Measurements from ENCODE around the gene TSPAN9. TPM values are rescaled to one million over a fixed set of nuclear protein-coding genes. Genes with fewer than 3 reads are reported as not detected.

Gene TSPAN9
- total RNA-seq, 1 donor from 2014 or later, result 20.5 TPM

DNA sequence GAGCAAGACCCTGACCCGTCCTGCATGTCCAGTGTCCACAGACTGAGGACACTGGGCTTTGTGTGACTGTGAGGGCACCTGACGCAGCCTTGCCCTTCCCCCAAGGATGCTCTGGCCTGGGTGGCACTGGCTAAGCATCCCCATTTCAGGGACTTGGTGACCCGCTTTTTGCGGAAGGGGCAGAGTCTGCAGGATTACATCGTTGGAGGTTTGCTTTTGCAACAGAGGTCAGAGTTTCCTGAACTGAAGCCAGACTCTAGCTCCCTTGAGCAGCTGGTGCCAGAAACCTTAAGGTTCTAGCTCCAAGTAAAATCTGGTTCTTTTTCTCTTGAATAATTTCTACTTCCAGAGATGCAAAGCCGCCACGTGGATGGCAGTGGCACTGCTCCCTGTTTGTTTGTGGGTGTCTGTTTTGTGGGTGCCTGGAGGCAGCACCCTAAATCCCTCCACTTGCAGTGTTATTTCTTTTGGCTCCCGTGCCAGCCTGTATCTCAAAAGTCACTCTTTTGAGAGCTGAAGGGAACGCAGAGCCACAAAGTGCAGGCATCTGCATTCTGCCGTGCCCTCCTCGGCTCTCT is 184.7 kb downstream of the TSPAN9 start:
- TF ChIP-seq, protein P1, sequence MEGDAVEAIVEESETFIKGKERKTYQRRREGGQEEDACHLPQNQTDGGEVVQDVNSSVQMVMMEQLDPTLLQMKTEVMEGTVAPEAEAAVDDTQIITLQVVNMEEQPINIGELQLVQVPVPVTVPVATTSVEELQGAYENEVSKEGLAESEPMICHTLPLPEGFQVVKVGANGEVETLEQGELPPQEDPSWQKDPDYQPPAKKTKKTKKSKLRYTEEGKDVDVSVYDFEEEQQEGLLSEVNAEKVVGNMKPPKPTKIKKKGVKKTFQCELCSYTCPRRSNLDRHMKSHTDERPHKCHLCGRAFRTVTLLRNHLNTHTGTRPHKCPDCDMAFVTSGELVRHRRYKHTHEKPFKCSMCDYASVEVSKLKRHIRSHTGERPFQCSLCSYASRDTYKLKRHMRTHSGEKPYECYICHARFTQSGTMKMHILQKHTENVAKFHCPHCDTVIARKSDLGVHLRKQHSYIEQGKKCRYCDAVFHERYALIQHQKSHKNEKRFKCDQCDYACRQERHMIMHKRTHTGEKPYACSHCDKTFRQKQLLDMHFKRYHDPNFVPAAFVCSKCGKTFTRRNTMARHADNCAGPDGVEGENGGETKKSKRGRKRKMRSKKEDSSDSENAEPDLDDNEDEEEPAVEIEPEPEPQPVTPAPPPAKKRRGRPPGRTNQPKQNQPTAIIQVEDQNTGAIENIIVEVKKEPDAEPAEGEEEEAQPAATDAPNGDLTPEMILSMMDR (conservative IDR thresholded peaks at IDR 0.05; ENCODE audit: low read depth, low read length), result peak; percentile 45
- DNase-seq (ENCODE audit: low read depth), result no peak
- H3K4me3 ChIP-seq (ENCODE audit: low read depth, low read length), result no peak overlapping the region

DNA sequence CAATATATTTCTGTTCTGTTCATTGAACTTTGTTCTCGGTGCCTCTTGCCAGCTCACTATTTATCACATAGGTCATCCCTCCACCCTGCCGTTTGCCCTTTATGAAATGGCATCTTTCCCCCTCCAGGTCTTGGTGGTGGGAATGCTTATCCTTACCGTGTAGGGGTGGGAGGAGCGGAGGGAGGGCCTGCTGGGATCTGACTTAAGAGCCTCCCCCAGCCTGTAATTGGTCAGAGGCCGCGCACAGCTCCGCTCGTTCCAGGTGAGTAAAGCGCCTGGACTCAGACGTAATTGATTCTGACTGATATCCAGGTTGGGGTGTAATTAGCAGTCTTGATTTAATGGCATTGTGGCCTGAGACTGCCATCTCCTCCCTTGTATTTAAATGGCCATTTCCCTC is 185.3 kb downstream of the TSPAN9 start:
- TF ChIP-seq, protein P1 (conservative IDR thresholded peaks at IDR 0.05; ENCODE audit: low read depth, low read length), result no peak
- no peak for DNase-seq (ENCODE audit: low read depth)
- no peak overlapping the region for H3K4me3 ChIP-seq (ENCODE audit: low read depth, low read length)

DNA sequence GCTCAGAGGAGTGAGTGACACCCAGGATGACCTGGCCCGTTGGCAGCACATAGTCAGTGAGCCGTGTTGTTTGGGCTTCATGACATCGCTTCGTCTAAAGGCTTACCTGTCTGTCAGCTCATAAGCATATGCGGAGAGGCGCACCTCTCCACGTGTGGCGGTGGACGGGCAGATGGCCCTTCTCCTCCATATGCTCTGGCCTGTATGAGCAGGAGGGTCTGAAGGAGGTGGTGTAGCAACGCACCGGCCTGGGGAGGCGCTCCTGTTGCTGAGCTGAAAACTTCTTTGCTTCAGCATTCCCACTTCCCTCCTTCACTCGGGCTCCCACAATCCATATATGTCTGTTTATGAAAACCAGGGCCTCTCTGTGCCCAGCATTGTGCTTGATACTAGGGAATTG is 186.1 kb downstream of the TSPAN9 start:
- TF ChIP-seq, protein P1 (conservative IDR thresholded peaks at IDR 0.05; ENCODE audit: low read depth, low read length), result no peak
- H3K4me3 ChIP-seq (ENCODE audit: low read depth, low read length), result no peak overlapping the region
- no peak for DNase-seq (ENCODE audit: low read depth)

DNA sequence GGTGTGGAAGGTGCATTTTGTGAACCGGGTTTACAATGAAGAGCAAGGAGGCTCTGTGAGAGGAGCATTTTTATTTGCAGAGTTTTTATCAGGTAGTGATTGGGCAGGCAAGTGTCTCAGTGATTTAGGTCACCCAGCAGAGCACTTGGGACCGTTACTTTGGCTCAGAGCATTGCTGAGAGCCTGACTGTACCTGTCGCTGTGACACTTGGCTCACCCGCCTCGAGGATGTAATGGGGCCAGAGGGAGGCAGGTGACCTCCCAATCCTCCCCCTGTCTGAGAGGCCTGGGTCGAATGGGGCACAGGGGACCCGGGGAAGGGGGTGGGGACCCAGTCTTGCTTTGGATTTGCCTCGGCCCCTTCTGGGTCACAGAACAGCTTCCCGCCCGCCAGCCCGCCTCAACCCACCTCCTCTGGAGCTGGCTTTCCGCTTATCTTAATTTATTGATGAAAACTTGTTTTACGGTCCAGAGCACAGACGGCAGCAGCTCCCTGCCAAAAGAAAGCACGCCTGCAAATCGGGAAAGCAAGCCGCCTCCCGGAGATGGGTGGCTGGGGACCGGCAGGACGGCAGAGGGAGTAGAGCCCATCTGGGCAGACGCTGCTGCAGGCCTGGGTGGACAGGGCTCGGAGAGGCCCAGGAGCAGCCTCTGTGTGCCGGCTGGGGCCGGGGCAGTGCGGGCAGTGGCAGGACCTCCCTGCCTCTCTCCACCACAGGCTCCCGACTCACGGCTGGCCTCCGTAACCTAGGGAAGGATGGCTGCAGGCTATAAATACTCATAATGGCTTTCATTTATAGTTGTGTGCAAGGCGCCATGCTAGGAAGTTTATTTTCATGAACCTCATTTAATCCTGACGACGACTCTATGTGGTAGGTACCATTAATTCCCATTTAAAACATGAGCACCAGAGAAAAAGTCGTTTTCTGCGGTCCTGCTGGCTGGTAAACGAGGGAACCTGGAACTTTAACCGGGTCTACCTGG is 187.1 kb downstream of the TSPAN9 start:
- H3K4me3 ChIP-seq (ENCODE audit: low read depth, low read length), result no peak overlapping the region
- TF ChIP-seq, protein P1 (conservative IDR thresholded peaks at IDR 0.05; ENCODE audit: low read depth, low read length), result no peak
- DNase-seq (ENCODE audit: low read depth), result no peak

DNA sequence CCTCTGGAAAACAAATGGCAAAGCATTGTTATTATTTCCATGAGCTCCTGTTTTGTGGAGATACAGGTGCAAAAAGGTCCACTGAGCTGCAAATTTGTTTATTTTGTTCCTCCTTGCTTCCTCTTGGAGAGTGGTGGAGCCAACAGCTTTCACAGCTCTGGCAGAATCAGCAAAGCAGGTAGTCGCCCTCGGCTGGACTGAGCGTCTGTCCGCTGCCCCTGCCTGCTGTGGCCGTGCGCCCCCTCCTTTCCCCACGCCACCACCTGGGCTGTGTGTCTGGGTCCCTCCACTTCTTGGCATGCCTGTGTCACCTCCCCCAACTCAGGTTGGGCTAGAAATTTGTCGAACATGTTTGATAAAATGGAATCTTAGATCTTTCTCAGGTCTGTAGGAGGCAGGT is 188.2 kb downstream of the TSPAN9 start:
- DNase-seq (ENCODE audit: low read depth), result no peak
- TF ChIP-seq, protein P1 (conservative IDR thresholded peaks at IDR 0.05; ENCODE audit: low read depth, low read length), result no peak
- no peak overlapping the region for H3K4me3 ChIP-seq (ENCODE audit: low read depth, low read length)

DNA sequence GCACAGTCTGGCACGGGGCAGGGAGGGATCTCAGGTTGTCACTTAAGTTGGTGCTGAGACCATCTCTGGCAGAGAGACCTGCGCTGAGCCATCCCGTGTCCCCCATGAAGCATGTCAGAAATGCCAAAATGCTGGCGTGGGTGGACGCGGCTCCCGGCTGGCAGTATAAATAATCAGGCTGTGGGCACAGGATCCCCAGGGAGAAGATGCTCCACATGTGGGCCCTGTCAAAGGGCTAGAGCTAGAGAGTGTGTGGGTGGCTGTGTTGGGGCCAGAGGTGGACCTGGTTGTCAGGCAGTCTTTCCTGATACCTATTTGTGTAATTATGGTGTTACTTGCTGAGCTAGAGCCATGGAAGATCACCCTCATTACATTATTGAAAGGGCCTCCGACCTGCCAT is 189.5 kb downstream of the TSPAN9 start:
- TF ChIP-seq, protein P1 (conservative IDR thresholded peaks at IDR 0.05; ENCODE audit: low read depth, low read length), result no peak
- no peak for DNase-seq (ENCODE audit: low read depth)
- H3K4me3 ChIP-seq (ENCODE audit: low read depth, low read length), result no peak overlapping the region
